Endothelial cell of umbilical vein (primary cell): ENCODE data around the gene KCTD2. TPM values are rescaled to one million over a fixed set of nuclear protein-coding genes. Genes with fewer than 3 reads are reported as not detected.

Experiments
- BruUV-seq: library from RNA; stranded (reverse); fragments of 400-500 nt; replicated peaks from 2 replicates; lab custom pipeline; 2021; lab: Mats Ljungman, UMichigan
- CTCF ChIA-PET: fragments of 300-600, 350-600 bp; sonication (Branson Sonifier 250); formaldehyde crosslinking; loops from one replicate; lab custom pipeline; 2021; ENCODE audit warnings: antibody characterized with exemption, inconsistent platforms; lab: Charles Lee
- POLR2A ChIA-PET: fragments of 300-600, 350-600 bp; sonication (Branson Sonifier 250); formaldehyde crosslinking; loops from one replicate; lab custom pipeline; 2021; ENCODE audit warnings: antibody characterized with exemption, inconsistent platforms; lab: Charles Lee
- DNase-seq: peaks from one replicate; pipeline ENCODE4 v3.0.0-alpha.2; 2011; ENCODE audit warnings: low read depth, low spot score
- FAIRE-seq: peaks from 2 replicates; lab custom pipeline; 2011; peaks lifted over from hg19 to GRCh38; lab: Jason Lieb, UNC
- H2AFZ ChIP-seq: 2 replicates; pipeline ENCODE4 v1.6.0; 2012; ENCODE audit warnings: low read depth, low read length, control low read depth, inconsistent platforms
- H3K27ac ChIP-seq: 2 replicates; pipeline ENCODE4 v1.5.1; 2011; ENCODE audit warnings: low read depth, mild to moderate bottlenecking, control low read depth, low read length, moderate library complexity; ENCODE audit not compliant: insufficient read depth
- H3K27me3 ChIP-seq, 2 experiments: 2 replicates each; pipeline versions ENCODE4 v1.6.0 to v1.6.1; 2011; ENCODE audit warnings: low read length in 2 of 2, mixed read lengths in 1 of 2; ENCODE audit not compliant: control insufficient read depth in 2 of 2, insufficient read depth in 2 of 2
- H3K36me3 ChIP-seq, 2 experiments: 2 replicates in 1 of 2; 3 replicates in 1 of 2; pipeline ENCODE4 v1.5.1; 2011; ENCODE audit warnings: low read length in 2 of 2, mild to moderate bottlenecking in 1 of 2, moderate library complexity in 1 of 2; ENCODE audit not compliant: control insufficient read depth in 2 of 2, insufficient read depth in 2 of 2; ENCODE audit errors: extremely low read depth in 1 of 2
- H3K4me1 ChIP-seq: 3 replicates; pipeline ENCODE4 v1.5.1; 2011; ENCODE audit warnings: mild to moderate bottlenecking, low read length; ENCODE audit not compliant: control insufficient read depth, insufficient read depth; ENCODE audit errors: extremely low read depth
- H3K4me2 ChIP-seq: 2 replicates; pipeline ENCODE4 v1.6.1; 2011; ENCODE audit warnings: low read length, control low read depth, mixed read lengths; ENCODE audit not compliant: insufficient read depth
- H3K4me3 ChIP-seq, 3 experiments: fragments of 200-600 bp in 1 of 3; sonication (generic), shearing (Covaris generic) in 1 of 3; replicated peaks in 1 of 3; 2 replicates each; pipeline ENCODE4 v1.5.1; 2011 to 2016; ENCODE audit warnings: control low read depth in 3 of 3, low read length in 3 of 3, mild to moderate bottlenecking in 2 of 3, inconsistent platforms in 1 of 3, low read depth in 1 of 3, moderate library complexity in 1 of 3; ENCODE audit not compliant: insufficient read depth in 1 of 3
- H3K79me2 ChIP-seq: 2 replicates; pipeline ENCODE4 v1.6.0; 2012; ENCODE audit warnings: low read length, inconsistent platforms; ENCODE audit not compliant: control insufficient read depth, insufficient read depth
- H3K9ac ChIP-seq: replicated peaks from 2 replicates; pipeline ENCODE3; 2011; ENCODE audit warnings: low read length, control low read depth; ENCODE audit not compliant: insufficient read depth; ENCODE audit errors: extremely low read depth
- H3K9me1 ChIP-seq: replicated peaks from 3 replicates; pipeline ENCODE4 v1.6.0; 2011; ENCODE audit warnings: mild to moderate bottlenecking, low read length; ENCODE audit not compliant: control insufficient read depth, insufficient read depth; ENCODE audit errors: extremely low read depth
- H3K9me3 ChIP-seq: replicated peaks from 2 replicates; pipeline ENCODE4 v1.5.1; 2012; ENCODE audit warnings: low read length, inconsistent platforms; ENCODE audit not compliant: control insufficient read depth, insufficient read depth
- H4K20me1 ChIP-seq: replicated peaks from 2 replicates; pipeline ENCODE3; 2011; ENCODE audit warnings: mild to moderate bottlenecking, low read length; ENCODE audit not compliant: control insufficient read depth, insufficient read depth; ENCODE audit errors: extremely low read depth
- EZH2 ChIP-seq: IDR thresholded peaks from 2 replicates; pipeline ENCODE4 v1.6.1; 2012; ENCODE audit warnings: borderline replicate concordance, low read depth, mild to moderate bottlenecking, moderate library complexity, low read length, inconsistent platforms; ENCODE audit not compliant: severe bottlenecking
- FOS ChIP-seq: IDR thresholded peaks from 2 replicates; pipeline ENCODE4 v1.6.1; 2011; ENCODE audit warnings: mild to moderate bottlenecking, low read length, moderate library complexity, borderline replicate concordance; ENCODE audit not compliant: insufficient read depth
- GATA2 ChIP-seq: IDR thresholded peaks from 2 replicates; pipeline ENCODE4 v1.7.0; 2011; ENCODE audit warnings: low read depth, mild to moderate bottlenecking, moderate library complexity, mixed read lengths, low read length; ENCODE audit not compliant: insufficient read length, insufficient read depth
- JUN ChIP-seq: IDR thresholded peaks from 2 replicates; pipeline ENCODE4 v1.6.1; 2011; ENCODE audit warnings: borderline replicate concordance, low read depth; ENCODE audit not compliant: insufficient read length, insufficient read depth
- MYC ChIP-seq: IDR thresholded peaks from one replicate; pipeline ENCODE4 v1.6.1; 2011; ENCODE audit warnings: mild to moderate bottlenecking, low read depth, low read length
- POLR2A ChIP-seq: IDR thresholded peaks from 2 replicates; pipeline ENCODE4 v1.6.1; 2012; ENCODE audit warnings: low read depth, mild to moderate bottlenecking, control low read depth, low read length
- POLR2AphosphoS5 ChIP-seq: IDR thresholded peaks from 2 replicates; pipeline ENCODE4 v1.6.1; 2012; ENCODE audit warnings: low read depth, mild to moderate bottlenecking, control low read depth, low read length, moderate library complexity; ENCODE audit not compliant: insufficient read depth
- dilution Hi-C: fragments of 300-500 bp; cut with MboI; formaldehyde crosslinking; loops from one replicate; pipeline ENCODE4 v1.15.0; 2019; ENCODE audit warnings: low sequenced_read_pairs; ENCODE audit not compliant: extremely low pct_ligation_motif_present
- intact Hi-C: fragments of 100-400 bp; cut with micrococcal nuclease; formaldehyde crosslinking; loops from one replicate; pipeline ENCODE4 v1.10.0; 2022
- polyA plus RNA-seq, 4 experiments: library from polyadenylated mRNA; depleted of rRNA in 3 of 4; stranded (reverse) in 3 of 4; unstranded in 1 of 4; fragments of >200 nt; gene quantifications; 2 replicates each; pipeline versions ENCODE4 v1.2.1 to v1.2.3, GENCODE V29; 2011 to 2012; ENCODE audit warnings: missing spikeins in 1 of 4
- total RNA-seq: library from RNA; stranded (reverse); gene quantifications from 2 replicates; pipeline ENCODE4 v1.2.3, GENCODE V29; 2021
- TF ChIP-seq, protein P1 (sequence below): IDR thresholded peaks from 2 replicates; pipeline ENCODE4 v1.6.1; 2011; ENCODE audit not compliant: insufficient read depth, insufficient read length
- TF ChIP-seq, protein P2 (sequence below), 2 donors: IDR thresholded peaks; 1 replicate in 1 of 2; 2 replicates in 1 of 2; pipeline ENCODE4 v1.5.1; 2011; ENCODE audit warnings: low read length in 2 of 2, mild to moderate bottlenecking in 2 of 2, moderate library complexity in 2 of 2, control low read depth in 1 of 2, inconsistent platforms in 1 of 2, low read depth in 1 of 2; ENCODE audit not compliant: insufficient read depth in 1 of 2; ENCODE audit errors: extremely low read depth in 1 of 2

Gene KCTD2
- total and polyA plus RNA-seq, 2 donors (not counting 3 experiments of a cell fraction or from before 2014, with no cell fraction given) = 23.2 to 24.8 TPM

DNA sequence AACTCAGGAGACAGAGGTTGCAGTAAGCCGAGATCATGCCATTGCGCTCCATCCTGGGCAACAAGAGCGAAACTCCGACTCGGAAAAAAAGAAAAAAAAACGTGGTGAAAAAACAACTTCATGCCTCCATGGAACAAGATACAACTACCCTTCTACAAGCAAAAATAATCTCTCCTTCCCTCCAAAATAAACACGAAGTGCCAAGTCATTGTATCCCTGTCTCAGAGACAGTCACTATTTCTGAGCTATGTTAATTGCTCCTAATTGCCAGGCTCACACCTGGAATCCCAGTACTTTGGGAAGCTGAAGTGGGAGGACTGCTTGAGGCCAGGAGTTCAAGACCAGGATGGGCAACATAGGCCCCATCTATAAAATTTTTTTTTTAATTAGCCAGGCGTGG, 21.7 kb downstream of the KCTD2 start:
- peaks cover 6% of the 10 kb centered on the region for H3K4me1 ChIP-seq
- H3K9ac ChIP-seq = no peak overlapping the region
- no TSS peak for BruUV-seq
- H3K36me3 ChIP-seq = peaks cover 4 to 8% of the 10 kb centered on the region in 2 experiments
- TF ChIP-seq, protein P1, sequence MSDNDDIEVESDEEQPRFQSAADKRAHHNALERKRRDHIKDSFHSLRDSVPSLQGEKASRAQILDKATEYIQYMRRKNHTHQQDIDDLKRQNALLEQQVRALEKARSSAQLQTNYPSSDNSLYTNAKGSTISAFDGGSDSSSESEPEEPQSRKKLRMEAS = no peak
- no peak for TF ChIP-seq GATA2
- TF ChIP-seq, protein P2, sequence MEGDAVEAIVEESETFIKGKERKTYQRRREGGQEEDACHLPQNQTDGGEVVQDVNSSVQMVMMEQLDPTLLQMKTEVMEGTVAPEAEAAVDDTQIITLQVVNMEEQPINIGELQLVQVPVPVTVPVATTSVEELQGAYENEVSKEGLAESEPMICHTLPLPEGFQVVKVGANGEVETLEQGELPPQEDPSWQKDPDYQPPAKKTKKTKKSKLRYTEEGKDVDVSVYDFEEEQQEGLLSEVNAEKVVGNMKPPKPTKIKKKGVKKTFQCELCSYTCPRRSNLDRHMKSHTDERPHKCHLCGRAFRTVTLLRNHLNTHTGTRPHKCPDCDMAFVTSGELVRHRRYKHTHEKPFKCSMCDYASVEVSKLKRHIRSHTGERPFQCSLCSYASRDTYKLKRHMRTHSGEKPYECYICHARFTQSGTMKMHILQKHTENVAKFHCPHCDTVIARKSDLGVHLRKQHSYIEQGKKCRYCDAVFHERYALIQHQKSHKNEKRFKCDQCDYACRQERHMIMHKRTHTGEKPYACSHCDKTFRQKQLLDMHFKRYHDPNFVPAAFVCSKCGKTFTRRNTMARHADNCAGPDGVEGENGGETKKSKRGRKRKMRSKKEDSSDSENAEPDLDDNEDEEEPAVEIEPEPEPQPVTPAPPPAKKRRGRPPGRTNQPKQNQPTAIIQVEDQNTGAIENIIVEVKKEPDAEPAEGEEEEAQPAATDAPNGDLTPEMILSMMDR (IDR thresholded peaks at IDR 0.05; ENCODE audit: extremely low read depth in 1 of 2, insufficient read depth in 1 of 2, low read depth in 1 of 2, low read length in 2 of 2) = no peak
- TF ChIP-seq FOS = no peak
- no peak for TF ChIP-seq EZH2
- TF ChIP-seq POLR2AphosphoS5 = no peak
- TF ChIP-seq POLR2A = no peak
- no peak for TF ChIP-seq MYC
- TF ChIP-seq JUN = no peak
- H4K20me1 ChIP-seq = no peaks in the 10 kb centered on the region
- intact Hi-C loops (no loop called here), dilution Hi-C loops (no loop called here)
- no peaks in the 10 kb centered on the region for H3K79me2 ChIP-seq
- no peak overlapping the region for H3K4me2 ChIP-seq
- H3K27me3 ChIP-seq = no peaks in the 10 kb centered on the region
- H2AFZ ChIP-seq = no peak overlapping the region
- H3K9me1 ChIP-seq = no peaks in the 10 kb centered on the region
- POLR2A ChIA-PET = no interaction called here
- FAIRE-seq = no peak
- DNase-seq = no peak
- no peak overlapping the region for H3K27ac ChIP-seq
- H3K4me3 ChIP-seq = no peak overlapping the region
- H3K9me3 ChIP-seq = no peaks in the 10 kb centered on the region
- CTCF ChIA-PET = interaction anchor here (1.3 to 3.9 kb wide), 13 partner anchors 9 to 202 kb away, joined by 4 to 74 read pairs (median 10); partner anchors contain the start of genes ARMC7, MIF4GD and SLC16A5
